ENCODE data around the gene AUTS2. TPM values are rescaled to one million over a fixed set of nuclear protein-coding genes. Genes with fewer than 3 reads are reported as not detected.

AUTS2 gene
- total RNA-seq, 1 donor from 2014 or later: 94.1 TPM

DNA sequence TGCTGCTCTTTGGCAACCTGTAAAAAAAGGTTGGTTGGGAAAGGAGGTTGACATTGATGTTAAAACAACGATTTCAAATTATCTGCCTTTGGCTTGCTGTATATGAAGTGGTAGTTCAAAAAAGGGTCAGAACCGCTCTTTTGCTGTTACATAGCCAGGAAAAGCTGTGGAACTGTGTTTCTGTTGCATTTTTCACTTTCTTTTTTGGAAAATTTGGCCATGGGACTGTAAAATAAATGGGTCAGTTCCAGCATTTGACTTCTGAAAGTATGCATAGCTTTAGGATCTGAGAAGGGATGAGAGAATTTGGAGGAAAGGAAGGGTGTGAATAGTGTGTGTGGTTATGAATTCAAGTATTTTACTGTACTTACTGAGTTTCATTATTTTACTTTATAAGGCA lies 7.3 kb downstream of the AUTS2 start:
- no peaks in the 10 kb centered on the region for H3K36me3 Mint-ChIP-seq
- no peaks in the 10 kb centered on the region for H3K27me3 Mint-ChIP-seq
- H3K4me3 Mint-ChIP-seq: no peak overlapping the region
- H3K27ac Mint-ChIP-seq: no peak overlapping the region
- peaks cover 27% of the 10 kb centered on the region for H3K4me1 Mint-ChIP-seq (ENCODE audit: unreplicated experiment)
- DNase-seq (ENCODE audit: extremely low spot score, unreplicated experiment): no peak
- H3K9me3 Mint-ChIP-seq: no peaks in the 10 kb centered on the region
- TF ChIP-seq, protein P1, sequence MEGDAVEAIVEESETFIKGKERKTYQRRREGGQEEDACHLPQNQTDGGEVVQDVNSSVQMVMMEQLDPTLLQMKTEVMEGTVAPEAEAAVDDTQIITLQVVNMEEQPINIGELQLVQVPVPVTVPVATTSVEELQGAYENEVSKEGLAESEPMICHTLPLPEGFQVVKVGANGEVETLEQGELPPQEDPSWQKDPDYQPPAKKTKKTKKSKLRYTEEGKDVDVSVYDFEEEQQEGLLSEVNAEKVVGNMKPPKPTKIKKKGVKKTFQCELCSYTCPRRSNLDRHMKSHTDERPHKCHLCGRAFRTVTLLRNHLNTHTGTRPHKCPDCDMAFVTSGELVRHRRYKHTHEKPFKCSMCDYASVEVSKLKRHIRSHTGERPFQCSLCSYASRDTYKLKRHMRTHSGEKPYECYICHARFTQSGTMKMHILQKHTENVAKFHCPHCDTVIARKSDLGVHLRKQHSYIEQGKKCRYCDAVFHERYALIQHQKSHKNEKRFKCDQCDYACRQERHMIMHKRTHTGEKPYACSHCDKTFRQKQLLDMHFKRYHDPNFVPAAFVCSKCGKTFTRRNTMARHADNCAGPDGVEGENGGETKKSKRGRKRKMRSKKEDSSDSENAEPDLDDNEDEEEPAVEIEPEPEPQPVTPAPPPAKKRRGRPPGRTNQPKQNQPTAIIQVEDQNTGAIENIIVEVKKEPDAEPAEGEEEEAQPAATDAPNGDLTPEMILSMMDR (conservative IDR thresholded peaks at IDR 0.05): no peak

DNA sequence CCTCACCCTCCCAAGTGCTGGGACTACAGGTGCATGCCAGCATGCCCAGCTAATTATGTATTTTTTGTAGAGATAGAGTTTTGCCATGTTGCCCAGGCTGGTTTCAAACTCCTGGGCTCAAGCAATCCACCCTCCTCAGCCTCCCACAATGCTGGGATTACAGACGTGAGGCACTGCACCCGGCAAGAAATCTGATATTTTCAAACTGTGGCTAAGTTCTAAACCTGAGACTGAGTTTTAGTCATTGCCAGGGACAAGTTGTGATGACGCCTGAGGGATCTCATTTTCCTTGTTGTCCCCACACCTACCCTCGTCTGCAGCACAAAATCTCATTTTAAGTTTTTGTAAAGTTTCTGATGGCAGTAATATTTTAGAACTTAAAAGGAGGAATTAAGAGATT lies 9.8 kb downstream of the AUTS2 start:
- Mint-ChIP-seq H3K27me3 (no peaks in the 10 kb centered on the region), H3K4me3 (no peak overlapping the region), H3K27ac (no peak overlapping the region), H3K4me1 (ENCODE audit: unreplicated experiment) (peaks cover 37% of the 10 kb centered on the region), H3K9me3 (no peaks in the 10 kb centered on the region), H3K36me3 (no peaks in the 10 kb centered on the region)
- DNase-seq (ENCODE audit: extremely low spot score, unreplicated experiment): no peak
- TF ChIP-seq, protein P1 (conservative IDR thresholded peaks at IDR 0.05): no peak

DNA sequence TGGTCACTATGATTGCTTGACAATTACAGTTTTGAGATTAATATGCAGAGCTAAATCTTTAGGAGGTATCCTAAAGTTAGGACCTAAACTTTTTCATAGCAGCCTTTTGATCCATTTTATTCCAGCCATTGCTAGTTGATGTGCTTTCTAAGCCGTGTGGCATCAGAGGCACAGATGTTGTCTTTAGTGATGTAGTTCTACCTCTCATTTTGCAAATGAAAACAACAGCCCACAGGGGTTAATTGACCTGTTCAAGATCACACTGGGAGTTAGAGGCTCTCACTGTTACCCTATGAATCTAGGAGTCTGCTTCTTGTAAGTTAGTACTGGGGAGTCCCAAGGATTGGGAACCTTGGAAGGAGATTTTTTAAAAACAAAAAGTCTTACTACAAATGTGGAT lies 10.6 kb downstream of the AUTS2 start:
- Mint-ChIP-seq H3K4me1 (ENCODE audit: unreplicated experiment) (peaks cover 37% of the 10 kb centered on the region), H3K4me3 (no peak overlapping the region), H3K9me3 (no peaks in the 10 kb centered on the region), H3K27ac (no peak overlapping the region), H3K27me3 (no peaks in the 10 kb centered on the region), H3K36me3 (no peaks in the 10 kb centered on the region)
- no peak for DNase-seq (ENCODE audit: extremely low spot score, unreplicated experiment)
- TF ChIP-seq, protein P1 (conservative IDR thresholded peaks at IDR 0.05): no peak

DNA sequence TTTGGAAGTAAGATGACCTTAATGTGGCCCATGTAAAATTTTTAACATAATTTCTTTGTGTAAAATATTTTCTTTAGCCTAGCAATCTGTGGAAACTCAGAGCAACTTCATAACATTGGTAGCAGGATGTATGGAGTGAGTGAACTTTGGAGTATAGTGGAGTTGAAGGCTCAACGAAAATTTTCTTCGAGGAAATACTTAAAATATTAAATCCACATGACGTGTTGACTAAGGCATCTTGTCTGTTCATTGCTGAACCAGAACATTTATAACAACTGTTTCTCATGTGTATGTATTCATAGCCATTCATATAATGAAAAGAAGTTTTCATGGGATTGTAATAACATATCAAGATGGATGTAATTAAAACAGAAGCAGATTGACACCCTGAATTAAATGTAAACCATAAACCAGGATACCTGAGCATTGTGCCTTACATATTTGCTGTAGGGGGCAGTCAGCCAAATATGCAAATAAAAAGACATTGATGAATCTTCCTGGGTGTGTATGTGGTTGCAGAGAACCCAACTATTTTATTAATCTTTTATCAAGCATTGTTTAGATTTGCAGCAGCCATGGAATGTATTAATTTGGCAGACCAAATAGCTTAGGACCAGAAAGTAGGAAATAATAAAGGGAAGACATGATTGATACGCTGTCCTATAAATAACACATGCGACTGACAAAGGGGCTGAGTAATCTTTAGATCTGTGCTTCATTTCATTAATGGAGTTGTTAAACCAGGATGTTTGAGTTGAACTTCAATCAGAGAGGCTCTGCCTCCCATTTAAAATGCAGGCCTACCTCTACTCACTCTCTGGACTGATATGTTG lies 11.5 kb downstream of the AUTS2 start:
- Mint-ChIP-seq H3K36me3 (no peaks in the 10 kb centered on the region), H3K4me3 (no peak overlapping the region), H3K27ac (no peak overlapping the region), H3K27me3 (no peaks in the 10 kb centered on the region), H3K9me3 (no peaks in the 10 kb centered on the region), H3K4me1 (ENCODE audit: unreplicated experiment) (peaks cover 37% of the 10 kb centered on the region)
- DNase-seq (ENCODE audit: extremely low spot score, unreplicated experiment): no peak
- TF ChIP-seq, protein P1 (conservative IDR thresholded peaks at IDR 0.05): no peak

DNA sequence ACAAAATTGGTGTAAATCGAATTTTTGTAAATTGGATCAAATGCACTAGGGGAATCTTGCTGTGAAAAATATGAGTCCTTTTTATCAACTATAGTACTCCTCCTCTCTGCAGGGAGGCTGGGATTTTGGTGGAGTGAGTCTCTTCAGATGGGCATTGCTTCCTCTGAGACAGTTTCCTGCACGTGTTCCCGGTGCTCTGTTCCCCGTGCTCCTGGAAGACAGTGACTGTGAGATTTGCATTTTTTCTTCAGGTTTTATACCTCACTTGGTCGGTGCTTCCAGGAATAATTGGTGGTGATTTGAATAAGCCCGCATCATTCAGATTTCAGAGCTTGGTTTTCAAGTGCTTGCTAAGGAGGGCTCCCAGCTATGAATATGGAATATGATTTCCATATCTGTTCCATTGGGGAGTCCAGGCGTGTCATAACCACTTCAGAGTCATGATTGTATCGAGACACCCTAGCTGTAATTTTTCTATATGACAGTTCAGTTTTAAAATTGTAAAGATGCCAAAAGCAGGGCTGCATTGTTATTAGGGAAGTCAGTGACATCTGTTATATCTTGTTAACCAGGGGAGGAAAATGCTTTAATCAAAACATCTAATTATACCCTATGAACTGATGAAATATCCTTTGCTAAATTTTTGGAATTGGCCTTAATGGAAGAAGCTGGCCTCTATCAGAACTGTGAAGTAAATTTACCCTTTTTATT lies 12.3 kb downstream of the AUTS2 start:
- H3K27ac Mint-ChIP-seq: no peak overlapping the region
- TF ChIP-seq, protein P1 (conservative IDR thresholded peaks at IDR 0.05): no peak
- H3K36me3 Mint-ChIP-seq: no peaks in the 10 kb centered on the region
- DNase-seq (ENCODE audit: extremely low spot score, unreplicated experiment): no peak
- no peak overlapping the region for H3K4me3 Mint-ChIP-seq
- H3K4me1 Mint-ChIP-seq (ENCODE audit: unreplicated experiment): peaks cover 38% of the 10 kb centered on the region
- no peaks in the 10 kb centered on the region for H3K9me3 Mint-ChIP-seq
- H3K27me3 Mint-ChIP-seq: no peaks in the 10 kb centered on the region
